Subcutaneous abdominal adipose tissue (tissue), 5 donors: ENCODE data around the gene NMU.

Experiments
- H3K27ac ChIP-seq: one replicate; pipeline ENCODE4 v1.7.0; 2013; ENCODE audit warnings: low read depth, mild to moderate bottlenecking, inconsistent platforms, low read length, moderate library complexity
- H3K27me3 ChIP-seq, 5 donors: one replicate each; pipeline ENCODE4 v1.7.0; 2013; ENCODE audit warnings: low read length in 5 of 5, inconsistent platforms in 1 of 5; ENCODE audit not compliant: control insufficient read depth in 5 of 5, insufficient read depth in 4 of 5
- H3K36me3 ChIP-seq, 5 donors: one replicate each; pipeline ENCODE4 v1.7.0; 2013; ENCODE audit warnings: low read length in 5 of 5; ENCODE audit not compliant: control insufficient read depth in 5 of 5, insufficient read depth in 5 of 5
- H3K4me1 ChIP-seq, 5 donors: one replicate each; pipeline ENCODE4 v1.7.0; 2013; ENCODE audit warnings: low read length in 5 of 5, mild to moderate bottlenecking in 3 of 5, moderate library complexity in 1 of 5; ENCODE audit not compliant: control insufficient read depth in 5 of 5, insufficient read depth in 5 of 5
- H3K4me3 ChIP-seq, 5 donors: one replicate each; pipeline ENCODE4 v1.7.0; 2013; ENCODE audit warnings: low read length in 5 of 5, low read depth in 1 of 5
- H3K9ac ChIP-seq, 5 donors: one replicate each; pipeline ENCODE4 v1.7.0; 2013; ENCODE audit warnings: low read length in 5 of 5, mild to moderate bottlenecking in 4 of 5, moderate library complexity in 3 of 5
- H3K9me3 ChIP-seq, 5 donors: one replicate each; pipeline ENCODE4 v1.7.0; 2013; ENCODE audit warnings: low read length in 5 of 5; ENCODE audit not compliant: control insufficient read depth in 5 of 5
- donor health status: healthy.
- donor health status: healthy.
- donor health status: healthy.
- donor health status: healthy.
- donor health status: healthy.

Gene NMU

DNA sequence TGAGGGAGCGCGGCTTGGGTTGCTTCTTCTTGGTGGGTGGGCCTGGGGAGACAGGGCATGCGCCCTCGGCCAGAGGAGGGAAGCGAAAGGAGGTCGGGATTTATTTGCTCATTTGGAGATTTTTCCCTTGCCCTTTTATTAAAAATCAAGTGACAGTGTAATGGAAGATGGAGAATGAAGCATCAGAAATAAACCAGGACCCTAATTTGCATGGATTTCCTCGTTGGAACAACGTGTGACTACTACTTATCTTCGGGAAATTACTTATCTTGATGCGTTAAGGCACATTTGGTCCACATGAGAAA lies 88.7 kb downstream of the NMU start:
- H3K9ac ChIP-seq: peak overlapping the region; percentile 53 to 90 (median 81)
- peak overlapping the region; percentile 85 for H3K27ac ChIP-seq
- H3K27me3 ChIP-seq: no peaks in the 10 kb centered on the region
- H3K9me3 ChIP-seq: no peaks in the 10 kb centered on the region
- peak overlapping the region; percentile 64 to 92 (median 78) for H3K4me3 ChIP-seq
- H3K4me1 ChIP-seq: peaks cover 0 to 26% (median 18%) of the 10 kb centered on the region in 5 donors
- no peaks in the 10 kb centered on the region for H3K36me3 ChIP-seq

DNA sequence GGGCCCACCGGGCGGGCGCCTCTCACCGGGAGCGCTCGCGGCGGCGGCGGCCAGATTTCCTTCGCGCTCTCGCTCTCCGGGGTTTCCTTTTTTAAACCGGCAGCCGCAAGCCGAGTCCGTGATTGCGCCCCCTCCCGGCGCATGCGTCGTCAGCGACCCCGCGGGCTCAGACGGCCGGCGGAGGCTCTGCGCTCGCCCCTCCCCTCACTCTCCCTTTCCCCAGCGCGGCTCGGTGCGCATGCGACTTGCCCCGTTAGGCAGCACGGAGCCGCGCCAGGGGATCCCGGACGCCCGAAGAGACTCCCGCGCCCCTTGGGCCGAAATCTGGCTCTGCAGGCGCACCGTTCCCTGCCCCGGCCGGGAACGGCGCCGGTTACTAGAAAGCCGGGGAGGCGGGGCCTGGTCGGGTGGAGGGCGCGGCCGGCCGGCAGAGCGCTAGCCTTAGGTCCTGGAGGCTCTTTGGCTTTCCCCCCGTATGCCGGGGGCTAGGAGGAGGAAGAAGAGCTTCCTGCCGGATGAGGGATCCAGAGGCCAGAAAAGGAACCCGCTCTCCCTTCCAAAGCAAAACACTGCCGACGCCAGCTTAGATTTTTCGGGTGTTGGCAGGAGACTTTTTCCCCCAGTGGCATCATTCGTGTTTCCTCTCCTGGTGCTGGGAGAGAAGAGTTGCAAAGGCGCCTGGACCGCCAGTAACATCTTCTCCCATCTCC lies 89.2 kb downstream of the NMU start, which contains the start of gene CLOCK:
Gene CLOCK, minus strand, starts transcription at position 154 of the 710 bp plus-strand sequence. CDS start 64,124 bp downstream, outside the sequence.
- H3K4me1 ChIP-seq: peaks cover 0 to 26% (median 18%) of the 10 kb centered on the region in 5 donors
- peak within 1 kb of the TSS; percentile 64 to 92 (median 79) for H3K4me3 ChIP-seq

DNA sequence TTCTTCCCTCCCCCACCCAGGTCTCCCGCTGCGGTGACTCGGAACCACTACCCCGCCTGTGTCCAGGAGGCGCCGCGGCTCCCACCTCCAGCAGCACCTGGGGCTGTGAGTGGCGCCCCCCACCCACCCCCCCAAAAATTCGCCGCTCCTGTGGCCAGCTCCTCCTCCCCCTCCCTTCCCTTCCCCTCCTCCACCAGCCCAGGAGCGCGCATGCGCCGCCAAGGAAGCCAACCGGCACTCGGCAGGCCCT lies 89.7 kb downstream of the NMU start:
- peak overlapping the region; percentile 85 for H3K27ac ChIP-seq
- H3K36me3 ChIP-seq: no peaks in the 10 kb centered on the region
- no peaks in the 10 kb centered on the region for H3K9me3 ChIP-seq
- H3K27me3 ChIP-seq: no peaks in the 10 kb centered on the region
- H3K4me3 ChIP-seq: peak overlapping the region in 4 of 5 donors; percentile 64 to 90 (median 78)
- peak overlapping the region in 4 of 5 donors; percentile 71 to 90 (median 84) for H3K9ac ChIP-seq
- peaks cover 0 to 26% (median 18%) of the 10 kb centered on the region in 5 donors for H3K4me1 ChIP-seq

More for the DNA sequence above, 89.2 kb downstream of the NMU start, which contains the start of gene CLOCK:
- Histone ChIP-seq H3K27ac (peak within 1 kb of the TSS; percentile 85), H3K27me3 (no peaks in the 10 kb centered on the region), H3K36me3 (no peaks in the 10 kb centered on the region), H3K9me3 (no peaks in the 10 kb centered on the region), H3K9ac (peak within 1 kb of the TSS; percentile 81 to 90 (median 82))

DNA sequence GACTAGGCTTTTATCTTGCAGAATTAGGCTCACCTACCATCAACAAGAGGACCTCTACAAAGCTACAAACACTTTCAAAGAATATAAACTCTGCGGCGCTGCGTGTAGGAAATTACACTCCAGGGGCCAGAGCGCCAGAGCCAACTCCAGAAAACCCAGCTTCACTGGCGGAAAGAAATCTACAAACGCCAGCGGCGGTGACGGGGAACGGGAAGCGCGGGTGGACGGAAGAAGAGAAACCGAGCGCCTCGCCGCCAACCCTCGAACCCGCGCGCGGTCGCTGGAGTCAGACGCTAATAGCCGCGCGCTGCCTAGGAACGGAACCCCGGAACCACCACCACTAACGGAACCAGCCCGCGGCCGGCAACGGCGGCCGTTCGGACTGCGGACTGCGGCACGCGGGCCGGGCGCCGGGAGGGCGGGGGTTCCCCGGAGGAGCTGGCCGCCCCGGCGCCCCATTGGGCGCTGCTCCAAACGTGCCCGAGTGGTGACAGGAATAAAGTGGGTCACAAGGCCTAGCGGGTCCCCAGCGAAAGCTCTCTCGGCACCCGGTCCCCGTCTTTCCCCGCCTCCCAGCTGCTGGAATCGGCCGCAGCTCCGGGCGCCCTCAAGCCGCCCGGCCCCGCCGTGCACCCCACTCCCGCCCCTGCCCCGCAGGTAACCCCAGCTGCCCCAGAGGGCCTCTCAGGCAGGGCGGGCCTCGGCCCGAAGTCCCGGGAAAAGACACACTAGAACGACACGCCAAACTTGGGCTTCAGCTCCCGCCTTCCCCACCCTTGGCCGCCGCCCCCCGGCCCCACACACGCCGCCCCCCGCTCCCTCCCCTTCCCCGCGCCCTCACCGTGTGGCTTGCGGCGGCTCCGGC lies 90.2 kb downstream of the NMU start:
- peak overlapping the region; percentile 38 to 90 (median 82) for H3K9ac ChIP-seq
- peaks cover 0 to 26% (median 18%) of the 10 kb centered on the region in 5 donors for H3K4me1 ChIP-seq
- H3K4me3 ChIP-seq: peak overlapping the region; percentile 64 to 83 (median 78)

More for the DNA sequence above, 90.2 kb downstream of the NMU start:
- peak overlapping the region; percentile 85 for H3K27ac ChIP-seq
- H3K27me3 ChIP-seq: no peaks in the 10 kb centered on the region
- no peaks in the 10 kb centered on the region for H3K9me3 ChIP-seq
- no peaks in the 10 kb centered on the region for H3K36me3 ChIP-seq
